ENCODE measurements around the gene HYI.

DNA sequence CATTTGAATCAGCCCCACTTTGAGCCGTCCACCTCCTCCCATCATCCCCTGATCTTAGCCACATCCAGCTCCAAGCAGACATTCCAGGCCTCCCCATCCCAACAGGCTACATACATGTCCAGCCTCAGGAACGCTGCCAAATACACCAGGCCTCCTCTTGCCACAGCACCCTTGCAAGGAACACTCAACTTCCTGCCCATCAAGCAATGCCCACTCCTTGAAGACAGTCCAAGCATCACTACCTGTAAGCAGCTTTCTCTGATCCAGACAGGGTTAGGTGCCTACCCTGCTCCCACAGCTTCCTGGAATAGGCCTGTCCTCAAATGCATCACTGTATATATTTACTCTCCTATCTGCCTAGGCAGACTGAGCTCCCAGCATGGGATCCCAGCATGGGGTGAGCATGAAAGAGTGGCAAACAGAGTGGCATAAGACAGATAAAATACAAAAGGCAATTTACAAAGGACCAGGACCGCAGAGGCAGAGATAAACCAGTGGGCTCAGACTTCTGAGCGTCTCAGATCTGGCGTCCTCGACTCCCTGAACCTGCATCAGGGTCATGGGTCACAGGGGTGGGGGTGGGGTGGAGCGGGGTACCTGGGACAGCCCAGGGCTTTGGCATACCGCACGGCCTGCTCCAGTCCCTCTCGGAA is 816 bp downstream of the HYI start:
- no peak for TF ChIP-seq EZH2 (IDR thresholded peaks at IDR 0.05; ENCODE audit: low read depth, unreplicated experiment)
- TF ChIP-seq, protein P1, sequence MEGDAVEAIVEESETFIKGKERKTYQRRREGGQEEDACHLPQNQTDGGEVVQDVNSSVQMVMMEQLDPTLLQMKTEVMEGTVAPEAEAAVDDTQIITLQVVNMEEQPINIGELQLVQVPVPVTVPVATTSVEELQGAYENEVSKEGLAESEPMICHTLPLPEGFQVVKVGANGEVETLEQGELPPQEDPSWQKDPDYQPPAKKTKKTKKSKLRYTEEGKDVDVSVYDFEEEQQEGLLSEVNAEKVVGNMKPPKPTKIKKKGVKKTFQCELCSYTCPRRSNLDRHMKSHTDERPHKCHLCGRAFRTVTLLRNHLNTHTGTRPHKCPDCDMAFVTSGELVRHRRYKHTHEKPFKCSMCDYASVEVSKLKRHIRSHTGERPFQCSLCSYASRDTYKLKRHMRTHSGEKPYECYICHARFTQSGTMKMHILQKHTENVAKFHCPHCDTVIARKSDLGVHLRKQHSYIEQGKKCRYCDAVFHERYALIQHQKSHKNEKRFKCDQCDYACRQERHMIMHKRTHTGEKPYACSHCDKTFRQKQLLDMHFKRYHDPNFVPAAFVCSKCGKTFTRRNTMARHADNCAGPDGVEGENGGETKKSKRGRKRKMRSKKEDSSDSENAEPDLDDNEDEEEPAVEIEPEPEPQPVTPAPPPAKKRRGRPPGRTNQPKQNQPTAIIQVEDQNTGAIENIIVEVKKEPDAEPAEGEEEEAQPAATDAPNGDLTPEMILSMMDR (conservative IDR thresholded peaks at IDR 0.05; ENCODE audit: low read depth in 2 of 2), result no peak
- TF ChIP-seq STAT1 (IDR thresholded peaks at IDR 0.05; ENCODE audit: unreplicated experiment), result no peak
- TF ChIP-seq JUNB (IDR thresholded peaks at IDR 0.05; ENCODE audit: unreplicated experiment), result no peak
- no peak for TF ChIP-seq POLR2AphosphoS5 (IDR thresholded peaks at IDR 0.05; ENCODE audit: low read depth)
- no peak for TF ChIP-seq EZH2phosphoT487 (IDR thresholded peaks at IDR 0.05; ENCODE audit: unreplicated experiment)
- TF ChIP-seq NANOG (IDR thresholded peaks at IDR 0.05; ENCODE audit: borderline replicate concordance), result no peak
- TF ChIP-seq CREB1 (CRISPR knock-in tag; IDR thresholded peaks at IDR 0.05; ENCODE audit: low read depth), result no peak
- TF ChIP-seq, protein P2, sequence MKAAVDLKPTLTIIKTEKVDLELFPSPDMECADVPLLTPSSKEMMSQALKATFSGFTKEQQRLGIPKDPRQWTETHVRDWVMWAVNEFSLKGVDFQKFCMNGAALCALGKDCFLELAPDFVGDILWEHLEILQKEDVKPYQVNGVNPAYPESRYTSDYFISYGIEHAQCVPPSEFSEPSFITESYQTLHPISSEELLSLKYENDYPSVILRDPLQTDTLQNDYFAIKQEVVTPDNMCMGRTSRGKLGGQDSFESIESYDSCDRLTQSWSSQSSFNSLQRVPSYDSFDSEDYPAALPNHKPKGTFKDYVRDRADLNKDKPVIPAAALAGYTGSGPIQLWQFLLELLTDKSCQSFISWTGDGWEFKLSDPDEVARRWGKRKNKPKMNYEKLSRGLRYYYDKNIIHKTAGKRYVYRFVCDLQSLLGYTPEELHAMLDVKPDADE (IDR thresholded peaks at IDR 0.05), result no peak
- TF ChIP-seq, protein P3, sequence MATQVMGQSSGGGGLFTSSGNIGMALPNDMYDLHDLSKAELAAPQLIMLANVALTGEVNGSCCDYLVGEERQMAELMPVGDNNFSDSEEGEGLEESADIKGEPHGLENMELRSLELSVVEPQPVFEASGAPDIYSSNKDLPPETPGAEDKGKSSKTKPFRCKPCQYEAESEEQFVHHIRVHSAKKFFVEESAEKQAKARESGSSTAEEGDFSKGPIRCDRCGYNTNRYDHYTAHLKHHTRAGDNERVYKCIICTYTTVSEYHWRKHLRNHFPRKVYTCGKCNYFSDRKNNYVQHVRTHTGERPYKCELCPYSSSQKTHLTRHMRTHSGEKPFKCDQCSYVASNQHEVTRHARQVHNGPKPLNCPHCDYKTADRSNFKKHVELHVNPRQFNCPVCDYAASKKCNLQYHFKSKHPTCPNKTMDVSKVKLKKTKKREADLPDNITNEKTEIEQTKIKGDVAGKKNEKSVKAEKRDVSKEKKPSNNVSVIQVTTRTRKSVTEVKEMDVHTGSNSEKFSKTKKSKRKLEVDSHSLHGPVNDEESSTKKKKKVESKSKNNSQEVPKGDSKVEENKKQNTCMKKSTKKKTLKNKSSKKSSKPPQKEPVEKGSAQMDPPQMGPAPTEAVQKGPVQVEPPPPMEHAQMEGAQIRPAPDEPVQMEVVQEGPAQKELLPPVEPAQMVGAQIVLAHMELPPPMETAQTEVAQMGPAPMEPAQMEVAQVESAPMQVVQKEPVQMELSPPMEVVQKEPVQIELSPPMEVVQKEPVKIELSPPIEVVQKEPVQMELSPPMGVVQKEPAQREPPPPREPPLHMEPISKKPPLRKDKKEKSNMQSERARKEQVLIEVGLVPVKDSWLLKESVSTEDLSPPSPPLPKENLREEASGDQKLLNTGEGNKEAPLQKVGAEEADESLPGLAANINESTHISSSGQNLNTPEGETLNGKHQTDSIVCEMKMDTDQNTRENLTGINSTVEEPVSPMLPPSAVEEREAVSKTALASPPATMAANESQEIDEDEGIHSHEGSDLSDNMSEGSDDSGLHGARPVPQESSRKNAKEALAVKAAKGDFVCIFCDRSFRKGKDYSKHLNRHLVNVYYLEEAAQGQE (IDR thresholded peaks at IDR 0.05; ENCODE audit: unreplicated experiment), result no peak
